Esophagus mucosa (tissue), 1 donor: Measurements from ENCODE around the gene PIEZO1. TPM values are rescaled to one million over a fixed set of nuclear protein-coding genes. Genes with fewer than 3 reads are reported as not detected.
A peak's percentile ranks its signal among the peaks of the same experiment; 100 is the strongest.
"Not testable (repeated sequence)": the region's sequence is repeated elsewhere in the genome, so short reads cannot be mapped to it uniquely, and the experiment has no call there.

Experiments
- ATAC-seq: fragments of 200-7000 bp; cut with Tn5 transposase; one replicate; pipeline ENCODE4 v1.9.1; 2020
- total RNA-seq: library from RNA; stranded (reverse); gene quantifications from one replicate; pipeline ENCODE4 v1.2.4, GENCODE V29; 2023
- donor health status: DM: yes; HTN: yes; CAD: no.

The PIEZO1 gene
- total RNA-seq, 1 donor from 2014 or later = 64.7 TPM

DNA sequence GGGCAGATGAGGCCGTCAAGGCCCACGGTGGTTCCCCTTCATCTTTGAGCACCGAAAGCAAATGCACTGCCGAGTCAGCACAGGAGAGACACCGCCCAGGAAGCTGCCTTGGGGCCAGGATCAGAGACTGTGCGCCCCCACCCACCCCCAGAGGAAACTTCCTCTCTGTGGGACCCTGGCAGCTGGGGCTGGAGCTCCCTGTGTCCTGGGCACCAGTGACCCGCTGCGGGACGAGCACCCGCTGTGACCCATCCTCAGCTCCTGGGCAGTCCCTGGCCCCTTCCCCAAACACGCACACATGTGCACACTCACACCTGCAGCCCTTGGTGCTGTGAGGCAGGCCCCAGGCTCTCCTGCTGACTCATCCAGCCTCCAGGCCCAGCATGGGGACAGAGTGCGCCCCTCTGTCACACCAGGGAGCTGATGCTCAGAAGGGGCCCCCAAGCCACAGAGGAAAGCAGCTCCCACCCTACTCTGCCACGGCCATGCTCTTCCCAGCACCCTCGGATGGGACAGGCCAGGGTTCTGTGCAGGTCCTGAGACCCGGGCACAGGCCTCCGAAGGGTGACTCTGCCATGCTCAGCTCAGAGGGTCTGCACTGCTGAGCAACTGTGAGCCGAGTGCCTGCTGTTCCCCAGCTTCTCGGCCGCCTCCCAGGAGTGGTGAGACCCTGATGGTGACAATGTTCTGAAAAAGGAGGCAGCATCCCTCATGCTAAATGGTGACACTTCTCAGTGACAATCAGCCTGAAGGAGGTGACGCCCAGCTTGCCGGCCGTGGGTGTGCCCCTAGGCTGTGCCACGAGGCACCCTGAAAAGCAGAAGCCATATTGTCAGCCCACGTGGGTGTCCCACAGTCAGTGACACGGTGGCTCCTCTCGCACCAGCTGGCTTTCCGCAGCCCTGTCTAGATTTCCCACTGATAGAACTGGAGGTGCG is 3.6 kb downstream of the PIEZO1 start:
- peak; percentile 2 for ATAC-seq

- no peak for ATAC-seq
Measured at GRCh38 chr16:88780142-88781062, 4.6 kb downstream of the PIEZO1 start.

- ATAC-seq = no peak
Measured at GRCh38 chr16:88779406-88780141, 5.4 kb downstream of the PIEZO1 start.

- ATAC-seq = no peak
Measured at GRCh38 chr16:88778541-88779065, 6.4 kb downstream of the PIEZO1 start.

DNA sequence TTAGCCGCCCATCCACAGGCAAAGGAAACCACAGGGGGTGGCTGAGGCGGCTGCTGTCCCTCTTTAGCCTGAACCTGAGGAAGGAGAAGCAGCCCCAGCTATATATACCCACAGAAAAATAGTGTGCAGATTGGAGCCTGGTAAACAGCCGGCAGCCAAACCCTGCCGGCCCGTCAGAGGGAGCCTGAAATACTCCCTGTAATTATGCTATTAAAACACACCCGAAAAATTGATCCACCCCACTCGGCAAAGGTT is 6.8 kb downstream of the PIEZO1 start:
- no peak for ATAC-seq

DNA sequence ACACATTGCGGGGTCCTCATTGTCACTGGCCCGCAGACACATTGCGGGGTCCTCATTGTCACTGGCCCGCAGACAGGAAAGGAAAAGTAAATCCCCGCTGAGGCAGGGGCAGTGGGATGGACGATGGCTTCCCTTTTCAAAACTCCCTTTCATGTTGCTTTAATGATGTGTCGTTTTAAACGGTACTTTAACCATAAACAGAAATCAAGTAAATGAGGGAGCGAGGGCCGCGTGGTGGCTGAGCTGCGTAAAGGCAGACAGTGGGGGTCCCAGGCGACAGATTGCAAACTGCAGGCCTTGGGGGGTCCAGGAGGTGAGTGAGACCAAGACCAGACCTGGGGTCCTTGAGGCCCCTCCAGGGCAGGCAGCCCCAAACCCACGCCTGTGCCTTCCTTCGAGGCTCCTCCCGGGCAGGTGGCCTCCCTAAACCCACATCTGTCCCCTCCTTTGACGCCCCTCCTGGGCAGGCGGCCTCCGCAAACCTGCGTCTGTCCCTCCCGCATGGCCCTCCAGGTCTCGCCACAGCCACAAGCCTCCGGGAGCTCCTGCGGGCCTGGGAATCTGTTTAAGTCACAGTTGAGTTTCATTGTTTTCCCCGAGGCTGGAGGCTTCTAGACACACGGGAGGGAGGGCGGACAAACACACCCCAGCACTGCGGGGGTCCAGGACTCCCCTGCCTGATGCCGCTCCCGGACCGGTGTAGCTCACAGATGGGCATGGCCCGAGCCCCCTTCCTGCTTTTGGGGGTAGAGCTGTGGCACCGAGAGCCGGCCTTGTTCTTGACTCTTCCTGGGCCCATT is 7.3 kb downstream of the PIEZO1 start:
- no peak for ATAC-seq

- ATAC-seq = no peak
Measured at GRCh38 chr16:88775825-88776224, 9.2 kb downstream of the PIEZO1 start.

- ATAC-seq = no peak
Measured at GRCh38 chr16:88774544-88775393, 10.3 kb downstream of the PIEZO1 start.

DNA sequence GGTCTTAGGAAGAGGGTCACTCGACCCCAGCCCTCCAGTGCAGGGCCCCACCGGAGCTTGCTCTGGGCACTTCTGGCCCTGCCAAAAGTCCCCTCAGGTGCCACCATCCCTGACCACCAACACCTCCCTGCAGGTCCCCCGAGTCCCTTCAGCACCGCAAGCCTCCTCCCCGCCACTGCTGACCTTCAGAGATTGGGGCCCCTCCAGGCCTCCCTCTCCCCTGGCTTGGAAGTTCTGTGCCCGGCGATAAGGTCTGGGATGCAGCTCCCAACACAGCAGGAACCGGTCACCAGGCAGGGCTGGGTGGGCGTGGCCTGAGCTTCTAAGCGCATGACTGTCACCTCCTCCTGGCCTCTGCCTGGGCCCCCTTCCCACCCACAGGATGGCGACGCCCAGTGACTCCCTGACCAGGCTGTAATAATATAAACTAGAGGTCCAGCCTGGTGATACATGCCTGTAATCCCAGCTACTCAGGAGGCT is 11.2 kb downstream of the PIEZO1 start:
- no peak for ATAC-seq

- no peak for ATAC-seq
Measured at GRCh38 chr16:88772871-88773811, 11.9 kb downstream of the PIEZO1 start.

DNA sequence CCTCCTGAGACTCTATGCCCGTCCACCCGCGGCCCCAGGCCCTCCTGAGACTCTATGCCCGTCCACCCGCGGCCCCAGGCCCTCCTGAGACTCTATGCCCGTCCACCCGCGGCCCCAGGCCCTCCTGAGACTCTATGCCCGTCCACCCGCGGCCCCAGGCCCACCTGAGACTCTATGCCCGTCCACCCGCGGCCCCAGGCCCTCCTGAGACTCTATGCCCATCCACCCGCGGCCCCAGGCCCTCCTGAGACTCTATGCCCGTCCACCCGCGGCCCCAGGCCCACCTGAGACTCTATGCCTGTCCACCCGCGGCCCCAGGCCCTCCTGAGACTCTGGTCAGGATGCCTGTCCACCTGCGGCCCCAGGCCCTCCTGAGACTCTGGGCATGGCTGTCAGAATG is 13.2 kb downstream of the PIEZO1 start:
- ATAC-seq = not testable (repeated sequence)

DNA sequence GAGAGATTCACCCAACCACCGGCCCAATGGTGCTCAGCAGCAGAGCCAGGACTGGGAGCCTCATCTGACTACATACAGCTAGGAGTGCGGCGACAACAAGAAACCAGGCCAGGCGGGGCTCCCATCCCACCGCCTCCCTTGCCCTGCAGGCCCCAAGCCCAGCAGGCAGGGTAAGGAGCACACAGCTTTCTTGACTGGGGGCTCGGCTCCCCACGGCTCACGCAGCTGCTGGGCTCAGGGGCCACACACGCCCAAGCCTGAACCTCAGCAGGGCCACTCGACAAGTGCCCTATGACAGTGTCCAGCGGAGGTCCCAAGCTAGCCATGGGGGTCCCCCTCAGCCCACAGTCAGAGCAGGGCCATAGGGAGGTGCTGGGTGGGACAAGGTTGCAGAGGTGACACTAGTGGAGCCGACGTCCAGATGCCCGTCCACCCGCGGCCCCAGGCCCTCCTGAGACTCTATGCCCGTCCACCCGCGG is 13.7 kb downstream of the PIEZO1 start:
- ATAC-seq = no peak

DNA sequence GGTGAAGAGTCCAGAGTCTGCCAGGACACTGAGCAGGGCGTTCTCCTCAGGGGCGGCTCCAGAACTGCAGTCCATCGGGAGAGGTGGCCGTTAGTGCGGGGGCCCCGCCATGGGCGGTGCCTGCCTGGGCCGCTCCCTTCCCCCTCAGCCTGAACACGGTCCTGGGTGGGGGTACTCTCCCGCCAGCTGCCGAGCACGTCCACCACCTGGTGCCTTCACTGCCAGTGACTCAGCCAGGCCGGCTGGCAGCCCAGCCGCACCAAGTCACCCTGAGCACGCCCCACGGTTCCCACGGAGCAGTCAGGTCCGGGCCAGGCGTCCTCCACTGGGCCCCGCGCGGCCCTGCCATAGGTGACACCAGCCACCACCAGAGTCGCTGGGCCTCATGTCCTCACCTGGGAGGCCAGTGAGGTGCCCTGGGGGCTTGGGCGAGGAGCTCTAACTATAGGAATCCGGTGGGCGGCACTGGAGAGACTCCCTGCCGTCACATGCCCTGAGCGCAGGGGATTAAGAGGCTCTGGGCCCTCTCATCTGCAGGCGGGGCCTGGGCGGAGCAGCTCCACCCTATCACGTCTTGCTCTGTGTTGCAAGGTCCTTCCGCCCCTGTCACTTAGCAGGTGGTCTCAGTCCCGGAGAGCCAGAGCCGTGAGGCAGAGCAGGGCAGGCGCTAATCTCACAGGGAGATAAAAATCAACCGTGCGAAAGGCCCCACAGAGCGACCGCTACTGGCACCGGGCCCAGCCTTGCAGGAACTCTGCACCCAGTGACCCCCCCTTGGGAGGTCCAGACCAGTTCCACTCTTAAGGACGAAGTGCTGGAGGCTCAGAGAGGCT is 14.3 kb downstream of the PIEZO1 start:
- peak; percentile 80 for ATAC-seq

DNA sequence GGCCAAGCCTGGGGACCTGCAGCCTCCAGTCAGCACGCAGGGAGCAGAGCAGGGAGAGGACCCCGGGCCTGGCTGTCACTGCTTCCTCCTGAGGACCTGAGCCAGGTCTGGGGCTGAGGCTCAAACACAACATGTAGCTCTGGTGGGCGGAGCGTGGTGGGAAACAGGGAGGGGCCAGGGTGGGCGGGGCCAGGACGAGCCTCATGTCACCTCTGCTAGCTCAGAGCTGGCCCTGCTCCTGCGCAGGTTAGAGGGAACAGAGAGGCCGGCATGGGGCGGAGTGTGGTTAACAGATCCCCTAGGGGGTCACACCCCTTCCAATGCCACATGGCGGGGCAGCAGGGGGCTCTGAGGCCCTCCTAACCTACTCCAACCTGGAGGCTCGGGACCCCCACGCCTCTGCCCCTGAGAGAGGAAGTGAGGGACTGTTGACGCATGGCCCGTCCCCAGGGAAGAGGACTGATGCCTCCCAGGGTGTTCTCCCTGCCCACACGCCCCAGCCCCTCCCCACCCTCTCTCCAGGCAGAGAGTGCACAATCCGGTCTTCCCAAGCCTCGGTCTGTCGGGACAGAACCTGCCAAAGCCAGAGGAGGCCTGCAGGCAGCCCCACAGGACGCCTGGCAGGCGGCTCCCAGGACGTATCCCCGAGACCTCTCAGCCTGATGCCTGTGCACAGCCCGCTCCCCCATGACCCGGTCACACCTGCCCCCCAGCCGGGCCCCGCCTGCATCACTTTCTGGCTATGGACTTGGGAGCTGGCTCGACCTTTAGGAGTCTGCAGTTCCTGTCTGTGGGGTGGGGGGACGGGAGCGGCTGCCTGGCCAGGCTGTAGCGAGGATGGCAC is 15.2 kb downstream of the PIEZO1 start:
- peak; percentile 78 for ATAC-seq

DNA sequence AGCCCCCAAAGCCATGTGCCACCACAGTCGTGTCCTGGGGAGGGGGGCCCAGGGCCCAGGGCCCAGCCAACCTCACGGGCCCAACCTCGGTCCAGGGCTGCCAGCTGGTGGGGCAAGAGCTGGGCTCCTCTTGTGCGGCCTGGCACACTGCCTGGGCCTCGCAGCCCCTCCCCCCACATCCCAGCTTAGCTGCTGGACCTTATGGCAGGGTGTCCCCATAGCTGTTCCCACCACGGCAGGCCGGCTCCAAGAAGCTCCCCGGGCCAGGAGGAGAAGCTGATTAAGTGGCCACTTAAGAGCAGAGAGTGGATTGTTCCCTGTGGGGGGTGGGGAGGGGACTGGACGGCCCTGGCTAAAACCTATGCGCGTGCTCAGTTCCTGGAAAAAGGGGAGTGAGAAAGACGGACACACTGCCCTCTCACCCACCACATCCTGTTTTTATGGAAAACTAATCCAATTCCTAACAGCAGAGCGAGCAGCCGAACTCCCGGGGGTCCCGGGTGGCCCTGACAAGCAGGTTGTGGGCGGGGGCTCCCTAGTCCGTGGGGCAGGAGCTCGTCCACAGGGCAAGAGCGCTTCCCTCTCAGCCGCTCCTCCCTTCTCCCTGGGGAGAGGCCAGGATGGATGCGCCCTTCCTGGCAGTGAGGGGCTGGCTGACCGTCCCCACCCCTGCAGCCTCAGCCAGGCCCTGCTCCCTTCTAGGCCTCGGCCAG is 16.8 kb downstream of the PIEZO1 start:
- ATAC-seq = no peak

DNA sequence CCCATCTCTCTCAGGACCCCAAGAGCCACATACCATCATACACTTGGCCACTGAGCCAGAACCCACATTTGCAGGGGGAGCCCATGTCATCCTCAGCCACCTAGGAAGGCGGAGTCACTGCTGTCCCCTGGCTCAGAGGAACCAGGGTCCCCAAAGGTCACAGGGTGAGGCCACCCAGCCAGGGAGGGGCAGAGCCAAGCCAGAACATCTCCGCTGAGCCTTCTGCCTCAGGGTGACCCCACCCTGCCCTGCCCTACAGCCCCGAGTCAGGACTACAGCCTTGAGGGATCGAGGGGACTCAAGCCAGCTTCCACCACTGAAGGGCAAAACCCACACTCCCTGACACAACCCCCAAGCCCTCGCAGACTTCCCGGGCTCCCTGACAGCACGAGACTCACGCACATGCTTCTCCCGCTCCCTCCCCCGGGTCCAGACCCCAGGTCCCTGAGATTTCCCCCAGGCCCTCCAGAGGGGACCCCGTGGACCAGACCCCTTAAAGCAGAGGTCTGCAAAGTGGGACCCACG is 17.4 kb downstream of the PIEZO1 start:
- ATAC-seq = no peak
